ENCODE measurements around the gene PLEKHJ1.

DNA sequence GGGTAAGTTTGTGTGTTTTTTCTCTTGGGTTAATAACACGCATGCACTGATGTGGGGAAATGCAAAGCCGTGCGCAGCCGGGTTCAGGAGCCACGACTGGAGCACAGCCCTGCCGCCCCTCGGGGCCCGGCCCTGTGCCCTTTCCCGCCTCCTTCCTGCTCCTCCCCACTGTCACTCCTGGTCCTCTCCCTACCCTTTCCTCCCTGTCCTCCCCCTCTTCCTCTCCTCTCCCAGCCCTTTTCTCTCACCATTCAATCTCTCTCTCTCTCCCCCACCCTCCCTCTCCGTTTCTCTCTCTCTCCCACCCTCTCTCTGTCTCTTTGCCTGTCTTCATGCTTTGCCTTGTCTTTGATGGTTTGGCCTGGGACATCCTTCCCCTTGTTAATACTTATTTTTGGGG is 27.2 kb downstream of the PLEKHJ1 start:
- TF ChIP-seq, protein P1, sequence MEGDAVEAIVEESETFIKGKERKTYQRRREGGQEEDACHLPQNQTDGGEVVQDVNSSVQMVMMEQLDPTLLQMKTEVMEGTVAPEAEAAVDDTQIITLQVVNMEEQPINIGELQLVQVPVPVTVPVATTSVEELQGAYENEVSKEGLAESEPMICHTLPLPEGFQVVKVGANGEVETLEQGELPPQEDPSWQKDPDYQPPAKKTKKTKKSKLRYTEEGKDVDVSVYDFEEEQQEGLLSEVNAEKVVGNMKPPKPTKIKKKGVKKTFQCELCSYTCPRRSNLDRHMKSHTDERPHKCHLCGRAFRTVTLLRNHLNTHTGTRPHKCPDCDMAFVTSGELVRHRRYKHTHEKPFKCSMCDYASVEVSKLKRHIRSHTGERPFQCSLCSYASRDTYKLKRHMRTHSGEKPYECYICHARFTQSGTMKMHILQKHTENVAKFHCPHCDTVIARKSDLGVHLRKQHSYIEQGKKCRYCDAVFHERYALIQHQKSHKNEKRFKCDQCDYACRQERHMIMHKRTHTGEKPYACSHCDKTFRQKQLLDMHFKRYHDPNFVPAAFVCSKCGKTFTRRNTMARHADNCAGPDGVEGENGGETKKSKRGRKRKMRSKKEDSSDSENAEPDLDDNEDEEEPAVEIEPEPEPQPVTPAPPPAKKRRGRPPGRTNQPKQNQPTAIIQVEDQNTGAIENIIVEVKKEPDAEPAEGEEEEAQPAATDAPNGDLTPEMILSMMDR (IDR thresholded peaks at IDR 0.05), result no peak
- TF ChIP-seq POLR2A (IDR thresholded peaks at IDR 0.05) (no peak), POLR2AphosphoS5 (IDR thresholded peaks at IDR 0.05) (no peak)
